Mesenteric fat pad (tissue), 1 donor: ENCODE measurements around the gene MSL3B. TPM values are rescaled to one million over a fixed set of nuclear protein-coding genes. Genes with fewer than 3 reads are reported as not detected.

Experiments used
- DNase-seq: peaks from one replicate; pipeline ENCODE4 v3.0.0-alpha.2; 2020; ENCODE audit warnings: low spot score
- total RNA-seq: library from RNA; stranded (reverse); fragmentation: NEBNext Ultra II Directional; extraction: Animal tissue kit (Norgen Biotek cat#: 25700); gene quantifications from one replicate; pipeline ENCODE4 v1.2.1, GENCODE V29; 2021
- donor health status: DM: yes; HTN: yes; CAD: no.

MSL3B gene

DNA sequence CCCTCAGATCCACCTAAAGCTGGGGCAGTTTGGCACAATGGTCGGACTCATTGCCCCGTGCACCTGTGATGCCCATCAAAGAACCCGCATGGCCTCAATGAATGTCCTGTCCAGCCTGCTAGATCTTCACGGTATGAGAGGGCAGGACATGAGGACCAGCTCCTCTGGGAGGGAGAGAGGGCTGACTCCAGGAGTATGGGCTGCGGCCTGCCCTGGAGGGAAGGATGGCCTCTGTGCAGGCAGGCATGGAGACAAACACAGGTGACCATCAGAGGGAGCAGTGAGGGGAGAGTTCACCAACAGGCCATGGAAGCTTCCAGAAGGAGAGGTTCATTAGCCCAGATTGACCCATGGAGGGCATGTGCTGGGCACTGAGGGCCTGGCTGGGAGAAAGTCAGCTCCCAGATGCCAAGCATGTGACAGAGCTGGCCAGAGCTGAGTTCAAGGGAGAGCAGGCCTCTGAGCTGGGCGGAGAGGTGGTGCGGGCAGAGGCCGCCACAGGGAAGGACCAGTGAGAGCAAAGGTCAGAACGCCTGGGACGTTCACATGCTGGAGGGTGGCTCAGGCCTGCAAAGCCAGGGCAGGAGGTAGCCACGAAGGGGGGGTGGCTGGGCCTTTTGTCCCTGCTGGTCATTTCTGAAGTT lies 50.1 kb downstream of the MSL3B start:
- DNase-seq: peak; percentile 84

GRCh38 chr2:233817361-233817911 lies 50.8 kb downstream of the MSL3B start:
- peak; percentile 60 for DNase-seq

- DNase-seq: no peak
Observed at GRCh38 chr2:233816771-233817170, 51.4 kb downstream of the MSL3B start.

DNA sequence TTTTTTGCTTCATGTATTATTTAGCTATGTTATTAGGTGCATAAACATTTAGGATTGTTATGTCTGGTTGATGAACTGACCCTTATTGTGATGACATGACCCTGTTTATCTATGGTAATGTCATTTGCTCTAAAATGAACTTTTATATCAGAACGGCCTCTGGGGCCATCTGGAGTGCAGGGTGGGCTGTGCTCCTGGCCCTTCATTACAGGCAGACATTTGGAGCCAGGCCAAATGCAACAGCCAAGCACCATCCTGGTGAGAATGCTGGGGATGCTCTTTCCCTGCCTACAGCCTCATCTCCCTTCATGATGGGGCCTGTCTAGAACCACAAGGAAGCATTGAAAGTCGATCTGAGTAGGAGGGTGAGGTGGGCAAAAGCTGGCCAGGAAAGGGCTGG lies 51.9 kb downstream of the MSL3B start:
- no peak for DNase-seq

DNA sequence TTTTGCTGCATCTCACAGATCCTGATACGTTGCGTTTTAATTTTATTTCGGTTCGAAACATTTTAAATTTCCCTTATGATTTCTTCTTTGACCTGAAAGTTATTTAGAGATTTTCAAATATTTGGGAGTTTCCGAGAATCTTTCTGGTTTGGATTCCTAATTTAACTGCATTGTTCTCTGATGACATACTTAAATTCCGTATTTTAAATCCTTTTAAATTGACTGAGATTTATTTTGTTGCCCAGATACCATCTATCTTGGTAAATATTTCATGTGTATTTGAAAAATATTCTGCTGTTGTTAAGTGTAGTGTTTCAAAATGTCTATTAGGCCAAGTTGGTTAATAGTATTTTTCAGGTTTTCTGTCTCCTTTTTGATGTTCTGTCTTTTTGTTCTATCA lies 52.3 kb downstream of the MSL3B start:
- no peak for DNase-seq

Other genes with a start within 250 kb of the MSL3B start
- gene UGT1A10, start 231.9 kb downstream of the MSL3B start, total RNA-seq: not detected
- not detected for gene UGT1A9, start 196.5 kb downstream of the MSL3B start, total RNA-seq
- gene UGT1A7, start 186.5 kb downstream of the MSL3B start, total RNA-seq: 0.80 TPM
- gene UGT1A6, start 175.5 kb downstream of the MSL3B start, total RNA-seq: not detected
- not detected for gene UGT1A5, start 155.5 kb downstream of the MSL3B start, total RNA-seq
- gene UGT1A4, start 149.7 kb downstream of the MSL3B start, total RNA-seq: not detected
- not detected for gene UGT1A3, start 139.3 kb downstream of the MSL3B start, total RNA-seq
- 0.32 TPM for gene UGT1A1, start 108.1 kb downstream of the MSL3B start, total RNA-seq
- gene MROH2A, start 90.1 kb downstream of the MSL3B start, total RNA-seq: not detected
- gene HJURP, start 13.9 kb downstream of the MSL3B start, total RNA-seq: 0.55 TPM
- not detected for gene TRPM8, start 49.0 kb upstream of the MSL3B start, total RNA-seq
- not detected for gene SPP2, start 182.3 kb upstream of the MSL3B start, total RNA-seq